RPMI8226 (cell line): ENCODE data around the gene RAC3.
A peak's percentile ranks its signal among the peaks of the same experiment; 100 is the strongest.

Experiments used
- DNase-seq: peaks from one replicate; pipeline ENCODE4 v3.0.0-alpha.2; 2015

The RAC3 gene

GRCh38 chr17:82045936-82046484 lies 14.5 kb downstream of the RAC3 start:
- DNase-seq, result no peak

DNA sequence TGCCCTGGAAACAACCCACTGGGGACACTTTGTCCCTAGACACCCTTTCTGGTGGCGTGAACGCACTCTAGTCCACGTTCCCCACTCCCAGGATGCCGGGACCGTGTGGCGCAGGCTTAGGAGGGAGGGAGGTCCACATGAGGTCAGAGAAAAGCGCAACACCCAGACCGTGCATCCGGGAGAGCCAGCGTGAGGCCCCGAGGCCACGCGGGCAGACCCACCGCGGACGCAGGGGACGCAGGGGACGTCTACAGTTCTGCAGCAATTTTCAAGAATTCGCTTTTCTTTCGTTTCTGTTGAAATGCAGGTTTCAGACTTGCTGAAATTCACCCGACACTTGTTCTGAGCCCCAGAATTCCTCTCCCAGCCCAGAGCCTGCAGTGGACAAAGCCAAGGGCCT lies 15.4 kb downstream of the RAC3 start:
- DNase-seq, result no peak

- DNase-seq, result no peak
Measured at GRCh38 chr17:82047379-82047778, 15.9 kb downstream of the RAC3 start.

DNA sequence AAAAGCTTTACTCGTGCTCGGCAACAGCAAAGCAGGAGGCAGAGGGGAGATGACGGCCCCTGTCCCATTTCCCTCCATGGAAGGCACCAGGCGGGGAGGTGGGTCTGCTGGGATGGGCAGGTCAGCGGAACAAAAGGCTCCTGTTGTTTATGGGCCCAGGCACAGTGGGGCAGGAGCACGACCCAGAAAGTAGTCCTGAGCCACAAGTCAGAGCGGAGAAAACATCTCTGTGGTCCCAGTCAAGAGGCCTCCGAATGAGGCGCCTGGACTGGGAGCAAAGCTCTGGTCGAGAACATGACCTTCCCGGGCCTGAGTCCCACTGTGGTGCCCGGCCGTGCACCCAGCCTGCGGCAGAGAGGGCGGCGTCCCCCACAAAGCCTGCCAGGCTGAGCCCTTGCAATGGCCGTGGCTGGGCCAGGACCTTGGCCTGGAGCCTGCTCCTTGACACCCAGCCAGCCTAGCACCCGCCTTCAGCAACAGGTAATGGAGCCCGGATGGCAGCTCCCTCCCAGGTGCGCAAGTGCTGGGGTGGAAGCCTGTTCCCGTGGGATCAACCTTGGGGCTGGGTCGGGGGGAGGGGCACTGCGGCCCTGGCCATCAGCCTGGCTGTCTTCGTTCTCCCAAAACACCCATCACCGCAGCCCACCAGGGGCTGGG lies 16.6 kb downstream of the RAC3 start:
- no peak for DNase-seq

GRCh38 chr17:82048571-82048971 lies 17.1 kb downstream of the RAC3 start:
- DNase-seq, result no peak

DNA sequence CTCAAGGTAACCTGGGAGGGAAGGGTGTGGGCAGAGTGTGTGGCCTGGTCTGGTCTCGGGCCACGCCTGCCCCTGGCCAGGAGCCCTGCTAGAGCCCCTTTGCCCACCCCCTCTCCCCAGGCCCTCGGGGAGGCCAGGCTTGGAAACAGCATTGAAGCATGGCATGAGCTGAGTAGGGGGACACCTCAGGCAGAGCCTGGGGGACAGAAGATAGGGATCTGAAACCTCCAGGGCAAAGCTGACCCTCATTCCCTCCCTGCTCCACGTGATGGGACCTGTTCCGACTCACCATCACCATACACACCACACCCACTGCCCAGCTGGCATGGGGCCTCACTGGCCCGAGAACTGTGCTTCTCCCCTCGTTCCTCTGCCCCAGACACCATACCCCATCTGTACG lies 17.6 kb downstream of the RAC3 start:
- DNase-seq, result no peak

DNA sequence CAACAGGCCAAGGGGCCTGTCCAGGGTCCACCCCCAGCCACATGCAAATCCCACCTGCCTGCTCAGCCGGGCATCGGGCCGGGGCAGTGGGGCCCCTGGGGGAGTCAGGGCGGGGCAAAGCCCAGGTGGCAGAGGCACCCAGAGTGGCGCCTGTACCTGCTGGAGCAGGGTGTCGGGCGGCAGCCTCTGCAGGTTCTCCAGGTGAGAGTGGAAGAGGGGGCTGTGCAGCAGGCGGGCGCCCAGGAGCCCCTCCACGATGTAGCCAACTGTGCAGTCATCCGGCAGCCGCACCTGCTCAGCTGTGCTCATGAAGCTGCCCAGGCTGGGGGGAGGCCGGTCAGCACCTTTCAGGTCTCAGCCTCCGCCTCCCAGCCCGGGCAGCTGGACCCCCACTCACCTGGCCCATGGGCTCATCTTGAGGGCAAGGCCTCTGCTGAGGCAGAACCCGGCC lies 18.1 kb downstream of the RAC3 start:
- DNase-seq, result no peak

DNA sequence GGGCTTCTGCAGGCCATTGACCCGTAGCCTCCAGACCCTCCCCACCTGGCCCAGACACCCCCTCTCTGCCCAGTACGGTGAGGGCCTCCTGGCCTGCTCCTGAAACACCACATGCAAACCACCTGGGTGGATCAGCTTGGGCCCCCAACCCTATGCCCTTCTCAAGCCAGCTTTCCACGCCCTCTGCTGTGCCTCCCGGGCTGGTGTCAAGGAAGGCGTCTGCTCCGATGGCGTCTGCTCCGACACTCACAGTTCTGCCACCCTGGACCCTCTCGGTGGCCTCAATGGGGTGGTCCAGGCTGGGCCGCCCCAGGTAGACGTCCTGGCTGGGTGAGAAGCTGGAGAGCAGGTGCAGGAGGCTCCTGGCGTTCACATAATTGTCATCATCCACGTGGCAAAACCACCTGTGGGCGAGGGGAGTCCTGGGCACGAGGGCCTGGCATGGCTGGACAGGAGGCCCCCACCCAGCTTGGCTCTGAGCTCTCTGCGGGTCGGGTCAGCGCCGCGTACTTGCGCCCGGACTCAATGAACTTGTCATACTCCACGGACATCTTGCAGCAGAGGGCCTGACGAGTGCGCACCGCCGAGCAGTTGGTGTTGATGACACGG lies 18.8 kb downstream of the RAC3 start:
- DNase-seq, result no peak

- DNase-seq, result no peak
Measured at GRCh38 chr17:82050761-82051641, 19.5 kb downstream of the RAC3 start.

DNA sequence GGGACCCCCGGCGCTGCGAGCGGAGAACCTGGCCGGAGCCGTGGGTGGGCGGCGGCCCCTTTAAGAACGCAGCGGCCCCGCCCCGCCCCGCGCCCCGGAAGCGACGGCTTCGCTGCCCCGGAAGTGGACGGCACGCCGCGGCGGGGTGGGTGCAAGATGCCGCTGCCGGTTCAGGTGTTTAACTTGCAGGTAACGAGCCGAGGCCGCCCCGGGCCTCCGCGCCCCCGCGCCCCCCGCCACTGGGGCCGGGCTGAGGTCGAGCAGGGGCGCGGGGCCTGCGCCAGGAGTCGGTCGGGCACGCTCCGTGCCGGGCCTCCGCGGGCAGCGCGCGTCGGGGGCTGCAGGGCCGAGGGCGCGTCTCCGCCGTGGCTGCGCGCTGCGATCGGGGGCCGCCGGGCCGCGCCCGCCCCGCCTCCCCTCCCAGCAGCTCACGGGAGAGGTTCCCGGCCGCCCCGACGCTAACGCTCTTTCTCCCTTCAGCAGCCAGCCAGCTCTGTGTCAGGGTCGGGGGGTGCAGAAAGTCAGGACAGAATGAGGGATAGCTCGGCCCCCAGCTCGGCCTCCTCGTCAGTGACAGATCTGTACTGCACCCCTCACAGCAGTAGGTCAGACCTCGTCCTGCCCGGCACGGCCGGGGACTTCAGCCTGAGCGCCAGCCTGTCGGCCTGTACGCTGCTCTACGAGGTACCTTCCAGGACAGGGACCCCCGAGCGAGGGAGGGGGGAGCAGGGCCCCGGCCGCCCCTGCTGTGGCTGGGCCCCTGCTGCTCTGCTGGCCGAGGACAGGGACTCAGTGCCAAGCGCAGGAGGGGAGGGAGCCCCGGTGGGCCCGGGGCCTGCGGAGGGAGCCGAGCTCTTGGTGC lies 20.5 kb downstream of the RAC3 start, which contains the start of the genes GPS1 and RFNG:
TSS of gene GPS1 (plus strand) at position 123 of the 862 bp plus-strand sequence. CDS start at position 157, 34 bp downstream.
TSS of gene RFNG (minus strand) at position 36 of the 862 bp plus-strand sequence. CDS start 45 bp downstream, outside the sequence.
- DNase-seq, result peak; percentile 84

- DNase-seq, result no peak
Measured at GRCh38 chr17:82052638-82053059, 21.2 kb downstream of the RAC3 start.

GRCh38 chr17:82053130-82053529 lies 21.7 kb downstream of the RAC3 start:
- no peak for DNase-seq

DNA sequence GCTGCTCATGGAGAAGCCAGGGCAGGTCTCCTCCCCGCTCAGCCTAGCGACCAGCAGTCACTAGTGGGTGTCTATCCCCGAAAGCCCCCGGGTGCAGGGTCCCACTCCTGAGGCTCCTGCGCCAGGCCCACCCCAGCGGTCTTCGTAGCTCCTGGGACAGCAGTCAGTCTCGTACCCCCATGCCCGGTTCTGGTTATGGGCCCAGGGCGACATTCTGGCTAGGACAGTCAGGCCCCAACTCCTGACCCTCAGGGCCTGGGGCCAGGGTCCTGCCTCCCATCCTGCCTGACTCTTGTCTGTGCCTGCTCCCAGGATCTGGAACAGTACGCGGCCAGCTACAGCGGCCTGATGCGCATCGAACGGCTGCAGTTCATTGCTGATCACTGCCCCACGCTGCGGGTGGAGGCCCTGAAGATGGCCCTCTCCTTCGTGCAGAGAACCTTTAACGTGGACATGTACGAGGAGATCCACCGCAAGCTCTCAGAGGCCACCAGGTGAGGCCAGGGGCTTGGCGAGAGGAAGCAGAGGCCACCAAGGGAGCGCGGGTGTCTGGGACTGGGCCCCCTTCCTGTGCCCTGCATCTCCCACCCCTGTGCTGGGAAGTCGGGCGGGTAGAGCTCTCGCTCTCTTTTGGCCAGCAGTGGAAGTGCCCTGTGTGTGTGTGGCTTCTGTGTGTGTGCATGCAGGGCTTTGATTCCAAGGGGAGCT lies 22.2 kb downstream of the RAC3 start:
- DNase-seq, result no peak

- no peak for DNase-seq
Measured at GRCh38 chr17:82054351-82055022, 23.0 kb downstream of the RAC3 start.

DNA sequence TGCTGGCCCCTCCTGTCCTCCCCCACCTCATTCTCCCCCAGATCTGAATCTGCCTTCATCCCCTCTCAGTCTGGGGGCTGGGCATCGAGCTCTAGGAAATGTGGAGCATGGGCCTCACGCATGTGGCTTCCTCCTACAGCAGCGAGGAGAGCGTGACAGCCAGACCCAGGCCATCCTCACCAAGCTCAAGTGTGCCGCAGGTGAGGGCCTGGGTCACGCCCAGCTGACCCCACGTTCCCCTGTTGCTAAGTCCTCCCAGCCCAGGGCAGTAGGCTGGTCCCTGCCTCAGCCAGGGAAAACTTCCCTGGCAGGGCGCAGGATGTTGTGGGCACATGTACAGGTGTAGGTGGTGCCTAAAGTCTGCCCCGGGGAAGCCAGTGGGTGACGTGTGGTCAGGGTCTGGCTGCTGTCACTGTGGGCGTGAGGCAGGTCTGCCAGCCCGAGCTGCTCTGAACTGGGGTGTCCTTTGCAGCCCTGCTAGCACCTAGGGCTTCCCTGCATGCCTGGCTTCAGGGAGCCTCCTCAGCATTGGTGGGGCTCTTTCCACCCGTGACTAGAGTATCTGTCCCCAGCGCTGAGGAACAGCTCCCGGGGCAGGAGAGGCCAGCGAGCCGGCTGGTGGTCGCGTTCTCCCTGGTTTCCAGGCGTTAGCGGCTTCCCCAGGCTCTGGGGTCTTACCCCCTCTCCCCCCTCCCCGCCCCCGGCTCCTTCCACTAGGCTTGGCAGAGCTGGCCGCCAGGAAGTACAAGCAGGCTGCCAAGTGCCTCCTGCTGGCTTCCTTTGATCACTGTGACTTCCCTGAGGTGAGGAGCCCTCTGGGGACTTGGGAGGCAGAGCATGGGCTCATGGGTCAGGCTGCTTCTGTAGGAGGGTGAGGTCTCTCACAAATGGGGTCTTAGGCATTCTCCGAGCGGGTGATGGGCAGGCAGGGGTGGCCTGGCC lies 23.8 kb downstream of the RAC3 start:
- no peak for DNase-seq

DNA sequence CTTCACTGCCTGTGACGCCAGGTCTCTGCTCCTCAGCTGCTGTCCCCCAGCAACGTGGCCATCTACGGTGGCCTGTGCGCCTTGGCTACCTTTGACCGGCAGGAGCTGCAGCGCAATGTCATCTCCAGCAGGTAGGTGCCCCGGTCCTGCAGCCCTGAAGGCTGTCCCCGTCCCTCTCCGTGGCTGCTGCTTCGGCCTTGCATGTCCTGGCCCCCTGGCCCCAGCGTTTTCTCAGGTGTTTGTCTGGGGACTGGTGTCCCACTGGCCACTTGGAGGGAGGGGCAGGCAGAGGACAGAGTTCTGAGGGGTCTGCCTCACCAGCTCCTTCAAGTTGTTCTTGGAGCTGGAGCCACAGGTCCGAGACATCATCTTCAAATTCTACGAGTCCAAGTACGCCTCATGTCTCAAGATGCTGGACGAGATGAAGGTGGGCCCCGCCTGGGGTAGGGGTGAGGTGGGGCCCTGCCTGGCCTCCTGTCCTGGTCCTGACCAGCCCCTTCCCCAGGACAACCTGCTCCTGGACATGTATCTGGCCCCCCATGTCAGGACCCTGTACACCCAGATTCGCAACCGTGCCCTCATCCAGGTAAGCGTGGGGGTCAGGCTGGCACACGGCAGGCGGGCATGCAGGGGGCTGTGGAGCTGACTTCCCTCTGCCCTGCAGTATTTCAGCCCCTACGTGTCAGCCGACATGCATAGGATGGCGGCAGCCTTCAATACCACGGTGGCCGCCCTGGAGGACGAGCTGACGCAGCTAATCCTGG lies 24.7 kb downstream of the RAC3 start:
- DNase-seq, result no peak

DNA sequence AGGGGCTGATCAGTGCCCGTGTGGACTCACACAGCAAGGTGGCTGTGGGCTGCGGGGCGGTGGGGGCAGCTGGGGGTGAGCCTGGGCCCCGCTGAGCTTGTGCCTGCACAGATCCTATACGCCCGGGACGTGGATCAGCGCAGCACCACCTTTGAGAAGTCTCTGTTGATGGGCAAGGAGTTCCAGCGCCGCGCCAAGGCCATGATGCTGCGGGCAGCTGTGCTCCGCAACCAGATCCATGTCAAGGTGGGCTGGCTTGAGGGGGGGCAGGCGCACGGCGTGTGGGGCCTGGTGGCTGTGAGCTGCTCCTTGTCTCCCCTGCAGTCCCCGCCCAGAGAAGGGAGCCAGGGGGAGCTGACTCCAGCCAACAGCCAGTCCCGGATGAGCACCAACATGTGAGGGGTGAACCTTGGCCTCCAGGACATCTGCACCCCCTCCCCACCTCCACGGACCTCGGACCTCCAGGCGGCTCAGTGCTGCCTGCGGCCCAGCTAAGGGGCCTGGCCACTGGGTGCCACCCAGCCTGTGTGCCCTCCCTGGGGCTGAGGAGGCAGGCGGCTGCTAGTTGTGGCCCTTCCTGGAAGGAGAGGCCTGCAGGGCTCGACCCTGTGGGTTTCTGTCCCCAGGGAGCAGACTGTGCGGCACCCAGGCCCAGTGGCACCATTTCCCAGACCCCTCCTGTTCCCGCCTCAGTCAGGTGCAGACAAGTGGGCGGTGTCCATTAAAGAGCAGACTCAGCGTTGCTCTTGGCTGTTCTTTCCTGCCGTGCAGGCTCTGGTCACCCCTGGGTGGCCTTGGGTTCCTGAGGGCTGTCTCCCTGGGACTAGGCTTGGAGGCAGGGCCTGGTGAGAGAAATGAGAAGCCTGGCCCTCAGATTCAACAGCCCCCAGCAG lies 25.5 kb downstream of the RAC3 start:
- DNase-seq, result no peak
